Measurements from ENCODE around the gene POLH.
"Not testable (repeated sequence)": the region's sequence is repeated elsewhere in the genome, so short reads cannot be mapped to it uniquely, and the experiment has no call there.

POLH gene

DNA sequence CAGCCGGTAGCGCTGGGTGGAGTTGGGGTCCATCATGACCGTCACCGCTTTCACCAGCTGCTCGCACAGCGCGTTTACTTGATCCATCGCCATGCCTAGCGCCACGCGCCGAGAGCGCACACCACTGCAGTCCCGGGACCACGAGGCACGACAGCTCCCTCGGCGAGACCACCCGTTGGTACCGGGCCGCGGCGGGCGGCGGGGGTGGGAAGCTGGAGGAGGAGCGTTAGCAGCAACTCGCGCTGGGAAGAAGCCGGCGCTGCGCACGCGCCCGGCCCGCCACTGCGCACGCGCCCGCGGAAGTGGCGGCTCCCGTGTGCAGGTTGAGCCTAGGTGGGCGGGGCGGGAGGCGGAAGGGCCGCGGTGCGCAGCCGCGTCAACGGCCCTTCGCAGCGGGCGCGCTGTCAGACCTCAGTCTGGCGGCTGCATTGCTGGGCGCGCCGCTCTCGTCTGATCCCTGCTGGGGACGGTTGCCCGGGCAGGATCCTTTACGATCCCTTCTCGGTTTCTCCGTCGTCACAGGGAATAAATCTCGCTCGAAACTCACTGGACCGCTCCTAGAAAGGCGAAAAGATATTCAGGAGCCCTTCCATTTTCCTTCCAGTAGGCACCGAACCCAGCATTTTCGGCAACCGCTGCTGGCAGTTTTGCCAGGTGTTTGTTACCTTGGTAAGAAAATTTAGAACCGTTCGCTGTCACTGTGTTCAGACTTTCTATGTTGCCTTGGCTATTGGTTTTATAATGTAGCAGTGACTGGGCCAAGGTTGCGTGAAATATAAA is at the start of gene POLH, which contains the start of gene XPO5:
Gene POLH, plus strand, starts transcription at position 414 of the 780 bp plus-strand sequence. CDS start 6,135 bp downstream, outside the sequence.
Gene XPO5, minus strand, starts transcription at position 267 of the 780 bp plus-strand sequence. Its CDS starts 174 bp downstream, at position 93.
- DNase-seq (ENCODE audit: low read depth, low spot score), result peak; percentile 82

DNA sequence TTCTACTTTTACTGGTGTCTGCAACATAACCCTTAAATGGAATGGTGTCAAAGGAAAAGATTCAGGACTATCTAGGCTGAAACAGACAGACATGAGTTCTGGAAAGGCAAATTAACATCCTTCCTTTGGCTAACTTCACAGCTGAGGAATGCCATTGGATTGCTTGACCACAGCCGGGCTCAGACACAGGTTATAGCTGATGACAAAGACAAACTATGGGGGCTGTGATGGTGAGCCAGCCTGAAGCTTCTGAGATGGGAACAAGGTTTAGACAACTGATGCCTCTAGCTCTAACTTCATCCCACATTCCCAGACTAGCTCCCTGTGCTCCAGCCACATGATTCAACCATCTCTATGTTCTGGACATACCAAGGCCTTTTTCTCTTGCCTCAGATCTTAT is 43.8 kb upstream of the POLH start:
- DNase-seq (ENCODE audit: low read depth, low spot score), result no peak

DNA sequence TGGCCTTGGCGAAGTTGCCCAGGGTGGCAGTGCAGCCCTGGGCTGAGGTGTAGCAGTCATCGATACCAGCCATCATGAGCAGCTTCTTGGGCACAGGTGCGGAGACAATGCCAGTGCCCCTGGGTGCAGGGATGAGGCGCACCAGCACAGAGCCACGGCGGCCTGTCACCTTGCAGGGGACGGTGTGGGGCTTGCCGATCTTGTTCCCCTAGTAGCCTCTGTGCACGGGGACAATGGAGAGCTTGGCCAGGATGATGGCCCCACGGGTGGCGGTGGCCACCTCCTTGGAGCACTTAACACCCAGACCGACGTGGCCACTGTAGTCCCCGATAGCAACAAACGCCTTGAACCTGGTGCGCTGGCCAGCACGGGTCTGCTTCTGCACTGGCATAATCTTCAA is 37.0 kb upstream of the POLH start:
- DNase-seq (ENCODE audit: low read depth, low spot score), result not testable (repeated sequence)

DNA sequence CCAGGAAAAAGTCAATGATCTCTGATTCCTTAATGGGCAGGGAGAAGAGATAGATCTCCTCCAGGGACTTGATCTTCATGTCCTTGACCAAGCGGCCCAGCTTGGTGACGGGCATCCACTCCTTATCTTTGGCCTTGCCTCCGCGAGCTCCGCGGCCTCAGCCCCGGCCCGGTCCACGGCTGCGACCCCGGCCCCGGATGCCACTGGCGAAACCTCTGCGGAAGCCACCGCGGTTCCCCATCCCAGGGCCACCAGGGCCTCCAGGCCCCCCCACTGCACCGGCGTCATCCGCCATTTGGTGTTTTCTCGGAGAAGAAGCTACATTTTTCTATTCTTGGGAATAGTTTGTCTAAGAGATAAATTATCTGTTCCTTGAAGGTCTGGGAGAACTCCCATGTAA is 36.6 kb upstream of the POLH start:
- not testable (repeated sequence) for DNase-seq (ENCODE audit: low read depth, low spot score)

DNA sequence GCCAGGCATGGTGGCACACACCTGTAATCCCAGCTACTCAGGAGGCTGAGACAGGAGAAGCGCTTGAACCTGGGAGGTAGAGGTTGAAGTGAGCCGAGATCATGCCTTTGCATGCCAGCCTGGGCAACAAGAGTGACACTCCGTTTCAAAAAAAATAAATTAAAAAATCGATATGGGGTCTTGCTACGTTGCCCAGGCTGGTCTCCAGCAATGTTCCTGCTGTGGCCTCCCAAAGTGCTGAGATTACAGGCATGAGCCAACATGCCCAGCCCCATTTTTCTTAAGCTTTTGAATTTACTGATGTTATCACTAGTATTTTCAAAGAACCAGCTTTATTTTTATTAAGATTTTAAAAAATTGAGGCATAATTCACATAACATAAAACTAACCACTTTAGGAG is 35.5 kb upstream of the POLH start:
- no peak for DNase-seq (ENCODE audit: low read depth, low spot score)

DNA sequence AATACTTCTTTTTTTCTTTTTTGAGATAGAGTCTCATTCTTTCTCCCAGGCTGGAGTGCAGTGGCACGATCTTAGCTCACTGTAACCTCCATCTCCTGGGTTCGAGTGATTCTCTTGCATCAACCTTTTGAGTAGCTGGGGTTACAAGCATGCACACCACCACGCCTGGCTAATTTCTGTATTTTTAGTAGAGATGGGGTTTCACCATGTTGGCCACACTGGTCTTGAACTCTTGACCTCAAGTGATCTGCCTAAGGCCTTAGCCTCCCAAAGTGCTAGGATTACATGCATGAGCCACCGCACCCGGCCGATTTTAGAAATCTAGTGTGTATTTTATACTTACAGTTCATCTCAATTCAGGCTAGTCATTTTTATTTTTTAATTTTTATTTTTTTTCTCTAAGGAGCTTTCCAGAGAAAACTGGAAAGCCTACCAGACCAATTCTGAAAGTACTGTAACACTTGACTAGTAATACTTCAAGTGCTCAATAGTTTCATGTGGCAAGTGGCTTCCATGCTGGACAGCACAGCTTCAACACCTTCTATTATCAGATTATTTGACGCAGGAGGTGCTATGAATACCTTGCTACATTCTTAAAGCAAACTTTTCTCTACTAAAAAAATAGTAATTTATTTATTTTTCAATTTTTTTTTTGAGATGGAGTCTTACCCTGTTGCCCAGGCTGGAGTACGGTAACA is 34.1 kb upstream of the POLH start:
- DNase-seq (ENCODE audit: low read depth, low spot score), result no peak

DNA sequence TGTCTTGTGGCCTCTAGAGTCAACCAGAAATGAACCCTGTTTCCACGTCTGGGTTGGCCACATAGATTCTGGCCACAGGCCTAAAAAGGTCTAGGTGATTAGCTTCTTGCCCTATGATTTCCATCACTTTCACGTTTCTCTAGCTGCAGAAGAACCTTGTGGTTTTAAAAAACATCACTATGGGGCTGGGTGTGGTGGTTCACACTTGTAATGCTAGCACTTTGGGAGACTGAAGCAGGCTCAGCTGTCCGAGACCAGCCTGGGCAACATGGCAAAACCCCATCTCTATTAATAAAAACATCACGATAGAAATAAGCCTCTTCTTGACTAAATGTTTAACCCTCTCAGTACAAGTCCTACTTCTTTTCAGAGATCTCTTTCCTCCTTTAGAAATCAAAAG is 31.5 kb upstream of the POLH start:
- no peak for DNase-seq (ENCODE audit: low read depth, low spot score)

DNA sequence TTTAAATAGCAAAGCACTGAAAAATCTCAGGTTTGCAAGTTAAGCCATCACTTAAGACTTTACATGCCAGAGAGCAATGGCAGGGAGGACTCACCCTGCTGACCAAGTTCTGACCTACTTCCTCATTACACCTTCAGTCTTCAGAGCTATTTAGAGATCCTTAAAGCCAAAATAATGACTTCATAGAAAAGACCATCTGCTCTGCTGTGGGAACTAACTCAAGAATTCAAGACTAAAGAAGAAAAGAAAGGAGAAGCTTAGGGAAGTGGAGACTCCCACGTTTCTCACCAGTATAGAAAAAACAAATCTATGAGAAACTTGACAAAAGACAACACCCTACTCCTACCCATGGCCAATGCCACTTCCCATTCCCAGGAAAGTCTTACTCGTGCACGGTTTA is 28.8 kb upstream of the POLH start:
- no peak for DNase-seq (ENCODE audit: low read depth, low spot score)

DNA sequence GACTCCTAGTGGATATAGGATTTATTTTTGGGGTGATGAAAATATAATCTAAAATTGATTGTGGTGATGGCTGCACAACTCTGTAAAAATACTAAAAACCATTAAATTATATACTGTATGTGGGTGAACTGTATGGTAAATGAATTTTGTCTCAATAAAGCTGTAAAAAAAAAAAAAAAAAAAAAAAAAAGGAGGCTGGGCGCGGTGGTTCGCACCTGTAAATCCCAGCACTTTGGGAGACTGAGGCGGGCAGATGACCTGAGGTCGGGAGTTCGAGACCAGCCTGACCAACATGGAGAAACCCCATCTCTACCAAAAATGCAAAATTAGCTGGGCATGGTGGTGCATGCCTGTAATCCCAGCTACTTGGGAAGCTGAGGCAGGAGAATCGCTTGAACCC is 18.4 kb upstream of the POLH start:
- not testable (repeated sequence) for DNase-seq (ENCODE audit: low read depth, low spot score)

DNA sequence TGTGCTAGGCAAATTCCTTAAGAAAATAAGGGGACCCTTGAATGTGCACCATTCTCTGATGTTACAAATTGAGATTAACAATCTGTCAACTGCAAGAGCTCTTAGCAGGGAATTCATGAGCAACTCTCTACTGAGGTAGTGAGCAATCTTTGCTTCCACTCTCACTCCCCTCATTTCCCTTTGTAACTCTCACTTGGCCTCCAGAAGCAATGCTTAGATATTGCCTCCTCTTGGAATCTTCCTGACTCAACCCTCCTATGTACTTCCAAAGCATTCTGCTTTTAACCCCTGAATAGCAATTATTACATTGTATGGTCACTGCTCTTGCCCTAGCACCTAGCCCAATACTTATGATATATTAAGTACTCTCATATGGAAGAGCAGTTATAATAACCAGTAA is 16.7 kb upstream of the POLH start:
- no peak for DNase-seq (ENCODE audit: low read depth, low spot score)

DNA sequence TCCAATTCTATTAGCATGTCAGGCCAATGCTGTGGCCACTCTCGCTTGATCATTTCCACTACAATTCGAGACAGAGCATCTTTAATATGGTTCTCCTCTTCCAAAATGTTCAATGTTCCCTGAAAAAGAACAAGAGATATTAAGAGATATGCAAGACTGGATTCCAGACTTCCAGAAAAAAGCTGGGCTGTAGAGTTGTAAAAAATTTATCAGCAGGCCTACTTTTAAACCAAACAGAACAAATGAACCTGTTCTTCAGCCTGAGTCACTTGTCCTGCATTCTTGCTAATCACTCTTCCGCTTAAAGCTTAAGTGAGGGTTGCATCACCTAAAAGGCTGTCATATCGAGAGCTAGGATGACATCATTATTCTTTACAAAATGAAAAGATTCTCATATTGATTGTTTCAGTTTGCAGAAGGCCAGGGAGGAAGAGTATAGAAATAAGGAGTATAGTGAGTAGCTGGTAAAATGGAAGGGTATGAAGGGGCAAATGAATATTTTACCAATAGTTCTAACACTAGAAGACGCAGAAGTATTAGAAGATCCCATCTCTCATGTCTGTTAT is 5.0 kb upstream of the POLH start:
- DNase-seq (ENCODE audit: low read depth, low spot score), result no peak

DNA sequence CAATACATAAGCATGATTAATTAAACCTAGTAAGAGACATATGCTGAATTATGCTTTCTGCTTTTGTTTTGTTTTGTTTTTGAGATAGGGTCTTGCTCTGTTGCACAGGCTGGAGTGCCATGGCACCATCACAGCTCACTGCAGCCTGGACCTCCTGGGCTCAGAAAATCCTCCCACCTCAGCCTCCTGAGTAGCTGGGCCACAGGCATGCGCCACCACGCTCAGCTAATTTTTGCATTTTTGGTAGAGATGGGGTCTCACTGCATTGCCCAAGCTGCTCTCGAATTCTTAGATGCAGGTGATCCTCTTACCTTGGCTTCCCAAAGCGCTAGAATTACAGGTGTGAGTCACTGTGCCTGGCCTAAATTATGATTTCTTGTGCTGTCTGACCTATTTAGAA is 4.0 kb upstream of the POLH start:
- no peak for DNase-seq (ENCODE audit: low read depth, low spot score)

DNA sequence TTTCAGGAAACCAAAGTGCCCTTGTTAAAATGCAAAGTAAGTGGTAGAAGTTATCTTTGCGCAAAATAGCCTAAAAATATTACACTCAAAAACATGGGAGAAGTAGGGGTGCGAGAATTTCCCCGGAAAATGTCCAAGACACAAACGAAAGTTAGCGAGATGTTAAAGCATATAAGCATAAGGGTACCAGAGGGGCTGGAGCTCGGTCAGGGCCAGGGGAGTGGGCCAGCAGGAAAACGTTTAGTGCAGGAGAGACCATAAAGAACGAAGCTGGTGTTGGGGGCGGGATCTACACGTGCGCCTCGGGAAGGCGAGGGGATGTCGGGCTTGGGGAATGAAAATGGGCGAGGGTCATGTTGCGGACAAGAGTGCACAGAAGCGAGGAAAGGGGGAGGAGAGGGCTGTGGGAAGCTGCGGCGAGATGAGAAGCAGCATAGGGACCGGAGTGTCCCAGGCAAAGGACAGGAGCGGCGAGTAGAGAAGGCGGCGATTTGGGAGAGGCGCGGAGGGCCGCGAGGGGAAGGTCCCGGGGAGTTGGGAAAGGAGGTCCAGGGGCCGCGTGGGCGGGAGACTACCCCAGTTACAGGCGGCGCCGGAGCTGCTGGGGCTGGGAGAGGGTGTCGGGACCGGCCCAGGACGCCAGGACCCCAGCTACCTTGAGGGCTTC is 747 bp upstream of the POLH start:
- DNase-seq (ENCODE audit: low read depth, low spot score), result no peak

DNA sequence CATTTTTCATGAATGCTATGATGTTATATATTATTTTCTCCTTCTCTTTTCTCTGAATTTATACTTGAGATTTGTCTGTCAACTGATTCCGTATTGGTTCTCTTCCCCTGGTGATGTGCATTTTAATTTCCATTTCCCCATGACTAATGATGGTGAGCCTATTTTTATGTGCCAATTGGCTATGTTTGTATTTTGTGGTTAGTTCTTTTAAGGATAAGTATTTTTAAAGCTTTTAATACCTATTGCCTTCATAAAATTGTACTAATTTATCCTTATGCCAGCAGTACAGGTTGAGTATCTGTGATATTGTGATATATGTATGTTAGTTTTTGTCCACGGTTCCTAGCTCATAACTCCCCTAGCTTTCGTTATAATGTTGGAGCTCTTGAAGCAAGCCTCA is 2.8 kb downstream of the POLH start:
- DNase-seq (ENCODE audit: low read depth, low spot score), result no peak

DNA sequence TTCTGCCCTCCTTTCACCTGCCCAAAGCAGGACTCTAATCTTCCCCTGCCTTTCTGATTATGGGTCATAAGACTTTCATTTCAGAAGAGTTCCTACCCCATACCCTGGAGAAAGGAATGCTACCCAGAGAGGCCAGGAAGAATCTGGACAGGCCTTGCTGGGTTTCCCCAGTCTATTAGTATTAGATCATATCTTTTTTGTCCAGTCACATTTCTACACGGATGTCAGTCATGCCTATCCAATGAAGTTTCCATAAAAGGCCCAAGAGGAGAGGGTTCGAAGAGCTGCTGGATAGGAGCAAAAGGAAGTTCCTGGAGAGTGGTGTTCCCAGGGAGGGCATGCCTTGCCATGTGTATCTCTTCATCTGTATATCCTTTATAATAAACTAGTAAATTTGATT is 3.2 kb downstream of the POLH start:
- no peak for DNase-seq (ENCODE audit: low read depth, low spot score)

DNA sequence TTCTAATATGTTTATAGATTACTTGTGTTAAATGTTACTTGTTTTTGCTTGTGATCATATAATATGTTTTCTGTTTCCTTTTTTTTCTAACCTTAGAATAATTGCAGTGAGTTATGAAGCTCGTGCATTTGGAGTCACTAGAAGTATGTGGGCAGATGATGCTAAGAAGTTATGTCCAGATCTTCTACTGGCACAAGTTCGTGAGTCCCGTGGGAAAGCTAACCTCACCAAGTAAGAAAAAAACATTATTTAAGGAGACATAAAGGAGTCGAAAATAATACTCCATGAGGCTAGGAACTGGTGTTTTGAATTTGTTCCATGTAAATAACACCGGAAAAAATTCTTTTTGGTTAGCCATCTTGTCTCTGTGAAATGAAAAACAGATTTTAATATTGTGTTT is 6.9 kb downstream of the POLH start:
- no peak for DNase-seq (ENCODE audit: low read depth, low spot score)

DNA sequence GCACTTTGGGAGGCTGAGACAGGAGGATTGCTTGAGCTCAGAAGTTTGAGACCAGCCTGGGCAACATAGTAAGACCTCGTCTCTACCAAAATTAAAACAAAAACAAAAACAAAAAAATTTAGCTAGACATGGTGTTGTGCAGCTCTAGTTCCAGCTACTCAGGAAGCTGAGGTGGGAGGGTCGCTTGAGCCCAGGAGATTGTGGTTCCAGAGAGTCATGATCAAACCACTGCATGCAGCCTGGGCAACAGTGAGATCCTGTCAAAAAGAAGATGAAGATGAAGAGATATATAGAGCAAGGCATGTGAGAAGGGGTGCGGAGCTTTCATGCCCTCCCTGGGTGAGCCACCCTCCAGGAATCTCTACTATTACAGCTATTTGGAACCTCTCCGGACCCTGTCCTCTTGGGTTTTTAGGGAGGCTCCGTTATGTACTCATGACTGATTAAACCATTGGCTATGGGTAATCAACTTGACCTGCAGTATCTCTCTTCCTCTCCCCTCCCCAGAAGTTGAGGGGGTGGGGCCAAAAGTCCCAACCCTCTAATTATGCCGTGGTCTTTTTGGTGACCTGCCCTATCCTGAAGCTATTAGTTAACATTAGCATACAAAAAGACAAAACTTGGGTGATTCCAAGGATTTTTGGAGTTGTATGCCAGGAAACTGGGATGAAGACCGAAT is 9.0 kb downstream of the POLH start:
- DNase-seq (ENCODE audit: low read depth, low spot score), result no peak

DNA sequence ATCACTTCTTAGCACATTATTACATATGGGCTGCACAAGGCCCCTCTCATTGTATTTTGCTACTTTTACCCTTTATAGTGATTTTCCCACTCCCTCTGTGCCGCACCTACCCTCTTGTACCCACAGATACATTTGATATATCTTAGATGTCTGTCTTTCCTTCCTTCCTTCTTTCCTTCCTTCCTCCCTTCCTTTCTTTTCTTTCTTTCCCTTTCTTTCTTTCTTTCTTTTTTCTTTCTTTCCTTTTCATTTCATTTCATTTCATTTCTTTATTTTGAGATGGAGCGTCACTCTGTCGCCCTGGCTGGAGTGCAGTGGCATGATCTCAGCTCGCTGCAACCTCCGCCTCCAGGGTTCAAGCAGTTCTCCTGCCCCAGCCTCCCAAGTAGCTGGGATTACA is 12.2 kb downstream of the POLH start:
- DNase-seq (ENCODE audit: low read depth, low spot score), result no peak

DNA sequence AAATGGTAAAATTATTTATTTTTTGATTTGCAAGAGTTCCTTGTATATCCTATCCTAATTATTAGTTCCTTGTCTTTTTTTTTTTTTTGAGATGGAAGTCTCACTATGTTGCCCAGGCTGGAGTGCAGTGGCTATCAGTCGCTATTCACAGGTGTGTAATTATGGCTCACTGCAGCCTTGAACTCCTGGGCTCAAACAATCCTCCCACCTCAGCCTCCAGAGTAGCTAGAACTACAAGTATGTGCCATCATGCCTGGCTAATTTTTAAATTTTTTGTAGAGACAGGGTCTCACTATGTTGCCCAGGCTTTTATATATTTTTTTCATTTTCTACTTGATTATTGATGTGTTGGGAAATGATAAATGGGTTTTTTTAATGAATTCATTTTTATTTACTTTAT is 13.6 kb downstream of the POLH start:
- not testable (repeated sequence) for DNase-seq (ENCODE audit: low read depth, low spot score)

DNA sequence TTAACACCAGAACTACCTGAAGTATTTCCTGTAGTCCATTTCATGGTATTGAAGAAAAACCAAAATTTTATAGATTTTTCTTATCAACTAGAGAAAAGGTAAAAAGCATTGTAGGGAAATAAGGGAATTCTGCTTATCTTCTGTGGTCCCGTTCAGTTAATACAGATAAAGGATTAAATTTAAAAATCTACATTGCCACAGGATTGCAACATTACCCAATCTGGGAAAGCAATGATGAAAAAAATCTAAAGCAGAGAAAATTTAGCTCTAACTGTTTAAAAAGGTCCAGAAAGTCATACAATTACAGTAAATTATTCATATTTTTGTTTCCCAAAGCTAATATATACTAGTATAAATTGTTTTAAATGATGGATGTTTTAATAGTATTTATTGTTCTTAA is 18.0 kb downstream of the POLH start:
- DNase-seq (ENCODE audit: low read depth, low spot score), result no peak

DNA sequence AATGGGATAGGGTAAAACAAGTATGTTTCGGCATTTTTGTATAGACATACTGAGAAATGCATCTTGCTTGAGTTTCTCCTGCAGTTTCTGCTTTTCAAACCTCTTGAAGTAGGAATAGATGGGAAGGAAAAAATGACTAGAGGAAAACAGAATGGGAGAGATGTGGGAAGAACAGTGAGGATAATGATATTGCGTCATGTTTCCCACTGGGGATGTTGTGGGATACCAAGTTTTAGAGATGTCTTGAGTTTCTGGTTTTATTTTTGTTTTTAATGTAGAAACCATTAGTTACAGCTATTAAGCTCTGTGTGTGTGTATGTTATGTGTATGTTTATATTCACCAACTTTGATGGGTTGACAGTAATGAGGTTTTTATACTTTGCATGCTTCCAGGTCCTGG is 24.6 kb downstream of the POLH start:
- DNase-seq (ENCODE audit: low read depth, low spot score), result no peak

DNA sequence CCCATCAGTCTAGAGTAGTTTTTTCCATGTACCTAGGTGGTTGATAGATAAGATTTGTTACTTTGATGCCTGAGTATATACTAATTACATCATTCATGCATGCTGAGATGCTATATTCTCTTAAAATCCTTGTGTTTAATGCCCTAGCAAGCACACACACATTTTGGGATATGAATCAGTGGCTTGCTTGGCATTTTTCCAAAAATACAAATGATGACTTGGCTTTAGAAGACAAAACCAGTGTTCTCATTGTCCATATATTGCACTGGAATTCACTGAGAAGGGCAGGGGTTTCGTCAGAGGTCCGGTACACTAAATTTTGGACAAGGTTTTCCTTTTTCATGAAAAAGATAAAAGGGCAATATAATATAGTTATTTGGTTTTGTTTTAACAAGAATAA is 28.2 kb downstream of the POLH start:
- DNase-seq (ENCODE audit: low read depth, low spot score), result no peak
